GM18519 (cell line): ENCODE measurements around the gene MYMK.

Source experiments
- ATAC-seq: cut with Tn5 transposase; IDR thresholded peaks from one replicate; pipeline ENCODE4 v1.9.1; 2021; ENCODE audit warnings: mild to moderate bottlenecking, moderate library complexity; ENCODE audit not compliant: unreplicated experiment, low FRiP score

MYMK gene

DNA sequence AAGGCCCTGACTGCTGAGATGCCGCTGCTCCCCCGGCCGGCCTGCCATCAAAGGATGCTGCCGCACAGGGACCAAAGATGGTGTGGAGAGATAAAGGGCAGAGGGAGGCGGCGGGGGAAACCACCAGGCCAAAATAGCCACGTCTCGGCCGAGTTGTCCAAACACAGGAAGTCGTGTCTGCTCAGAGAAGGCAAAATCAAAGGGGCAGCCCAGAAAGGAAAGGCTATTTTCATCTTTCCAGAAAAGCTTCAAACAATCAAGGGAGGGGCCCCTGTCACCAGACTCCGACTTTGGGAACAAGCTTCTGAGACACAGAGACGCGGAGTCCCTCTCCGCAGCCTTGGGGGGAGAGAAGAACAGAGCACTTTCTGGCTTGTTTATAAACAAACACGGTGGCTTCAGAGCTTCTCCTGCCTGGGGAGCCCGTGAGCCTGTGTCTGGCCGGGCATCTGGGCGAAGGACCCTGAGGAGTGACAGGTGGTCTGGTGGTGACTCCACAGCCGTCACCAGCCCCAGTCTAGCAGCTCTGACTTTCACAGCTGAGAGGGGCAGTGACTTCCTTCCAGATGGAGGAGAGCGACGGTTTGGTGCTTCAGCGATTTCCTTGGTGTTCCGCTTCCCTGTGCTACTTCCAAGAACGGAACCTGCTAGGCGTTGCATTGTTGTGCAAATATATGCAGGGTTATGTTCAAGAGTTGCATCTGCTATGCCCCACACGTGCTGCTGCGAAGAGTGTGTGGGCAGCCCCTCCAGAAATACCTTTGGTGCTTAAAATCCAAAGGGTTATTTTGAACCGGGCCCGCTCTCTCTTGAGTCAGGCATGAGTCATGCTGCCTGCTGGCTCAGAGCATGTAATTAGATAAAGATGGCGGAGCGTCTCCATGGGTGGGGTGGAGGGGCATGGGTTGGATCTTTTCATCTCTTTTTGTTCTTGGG, 33.7 kb upstream of the MYMK start:
- no peak for ATAC-seq

DNA sequence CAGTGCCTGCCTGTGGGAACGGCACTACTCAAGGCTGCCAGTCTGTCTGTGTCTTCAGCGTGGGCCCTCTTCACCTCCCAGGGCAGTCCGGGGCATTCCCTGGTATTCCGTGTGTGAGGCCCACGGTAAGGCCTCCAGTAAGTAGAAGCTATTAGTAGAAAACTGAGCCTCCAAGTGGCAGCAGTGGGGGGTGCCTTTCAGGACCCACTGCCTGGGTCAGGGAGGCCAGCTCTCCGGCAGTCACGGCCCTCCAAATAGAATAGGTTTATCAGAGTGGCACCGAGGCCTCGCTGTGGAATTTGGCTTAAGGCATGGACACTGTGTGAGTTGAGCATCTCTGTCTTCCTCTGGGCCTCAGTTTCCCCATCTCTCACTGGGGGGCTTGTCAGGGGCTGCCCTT, 32.8 kb upstream of the MYMK start:
- ATAC-seq: no peak

DNA sequence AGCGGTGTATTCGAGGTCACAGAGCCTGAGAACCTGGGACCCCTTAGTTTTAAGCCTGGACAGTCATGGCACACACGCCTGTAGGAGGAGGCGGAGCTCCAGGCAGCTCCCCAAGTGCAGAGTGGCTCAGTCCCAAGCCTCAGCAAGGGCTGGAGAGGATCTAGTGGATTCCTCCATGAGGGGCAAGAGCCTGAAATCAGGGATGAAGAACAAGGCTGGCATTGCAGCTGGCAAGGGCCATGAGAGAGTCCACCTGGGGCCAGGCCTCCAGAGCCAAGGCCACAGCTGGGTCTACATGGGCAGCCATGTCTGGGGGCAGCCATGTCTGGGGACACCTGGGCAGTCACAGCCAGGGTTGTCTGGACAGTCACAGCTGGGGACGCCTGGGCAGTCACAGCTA, 31.6 kb upstream of the MYMK start:
- ATAC-seq: no peak

DNA sequence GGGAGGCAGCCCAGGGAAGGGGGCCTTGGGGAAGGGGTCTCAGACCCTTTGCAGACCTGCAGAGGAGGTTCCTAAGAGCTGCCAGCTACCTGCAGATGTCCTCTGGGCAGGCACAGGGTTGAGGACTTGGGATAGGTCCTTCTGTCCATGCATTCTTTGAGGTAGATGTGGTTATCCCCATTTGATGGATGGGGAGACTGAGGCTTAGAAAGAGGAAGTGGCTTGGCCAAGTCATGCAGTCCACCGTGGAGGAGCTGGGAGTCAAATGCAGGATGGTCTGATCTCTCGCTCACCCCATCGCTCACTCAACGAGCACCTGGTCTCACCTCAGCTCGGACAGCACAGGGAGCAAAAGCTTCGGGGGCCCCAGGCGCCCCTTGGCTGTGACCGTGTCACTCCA, 30.0 kb upstream of the MYMK start:
- ATAC-seq: no peak

DNA sequence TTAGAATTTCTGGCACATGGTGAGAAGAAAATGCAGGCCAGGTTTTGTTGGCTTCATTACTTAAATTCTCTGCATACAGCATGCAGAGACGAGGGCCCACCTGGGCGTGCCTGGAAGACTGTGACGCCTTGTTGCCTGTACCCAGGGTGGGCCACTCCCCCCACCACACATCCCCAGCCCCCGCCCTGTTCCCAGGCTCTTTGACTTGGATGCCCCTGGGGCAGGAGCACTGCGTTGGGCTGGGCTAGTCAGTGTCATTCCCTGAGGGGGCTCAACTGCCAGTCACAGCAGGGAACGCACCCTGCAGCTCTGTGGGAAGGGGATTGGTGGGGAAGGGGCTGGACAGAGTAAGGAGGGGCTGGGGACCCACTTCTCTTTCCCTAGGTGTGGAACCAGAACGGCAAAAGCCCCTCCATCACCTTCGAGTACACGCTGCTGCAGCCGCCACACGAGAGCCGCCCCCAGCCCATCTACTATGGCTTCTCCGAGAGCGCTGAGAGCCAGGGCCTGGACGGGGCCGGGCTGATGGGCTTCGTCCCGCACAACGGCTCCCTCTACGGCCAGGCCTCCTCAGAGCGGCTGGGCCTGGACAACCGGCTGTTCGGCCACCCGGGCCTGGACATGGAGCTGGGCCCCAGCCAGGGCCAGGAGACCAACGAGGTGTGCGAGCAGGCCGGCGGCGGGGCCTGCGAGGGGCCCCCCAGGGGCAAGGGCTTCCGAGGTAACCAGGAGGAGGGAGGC, 29.4 kb upstream of the MYMK start:
- ATAC-seq: no peak

DNA sequence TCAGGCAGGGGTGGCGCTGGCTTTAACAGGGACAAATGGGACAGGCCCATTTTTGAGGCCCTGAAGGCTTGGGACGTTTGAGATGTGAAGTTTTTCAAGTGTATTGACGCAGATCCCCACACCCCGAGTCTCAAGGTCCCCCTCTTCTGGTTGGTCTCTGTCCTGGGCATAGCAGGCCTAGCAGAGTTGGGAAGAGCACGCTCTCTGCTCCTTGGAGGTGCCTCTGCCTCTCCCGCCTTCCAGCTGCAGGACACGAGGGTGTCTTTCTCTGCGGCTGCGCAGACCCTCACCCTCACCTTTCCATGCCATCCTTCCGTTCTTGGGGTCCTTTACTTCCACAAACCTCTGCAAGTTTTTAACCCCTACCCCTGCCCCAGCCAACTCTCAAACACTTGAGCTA, 28.4 kb upstream of the MYMK start:
- no peak for ATAC-seq

DNA sequence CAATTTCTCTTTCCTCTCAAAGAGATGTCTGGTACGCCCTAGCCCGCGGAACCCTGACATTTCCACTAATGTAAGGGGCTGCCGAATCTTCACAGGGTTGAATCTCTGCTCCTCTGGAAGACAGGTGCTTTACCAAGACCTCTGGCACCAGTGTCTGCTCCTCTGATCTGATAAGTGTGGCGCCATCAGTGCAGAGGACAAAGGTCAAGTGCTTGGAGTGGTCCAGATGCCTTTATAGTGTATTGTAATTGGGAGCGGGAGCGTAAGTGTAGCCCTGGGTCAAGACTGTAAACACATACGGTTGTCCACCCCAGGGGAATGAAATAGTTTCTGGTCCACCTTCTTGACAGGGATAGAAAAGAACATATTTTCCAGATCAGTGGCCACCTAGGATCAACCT, 27.5 kb upstream of the MYMK start:
- no peak for ATAC-seq

DNA sequence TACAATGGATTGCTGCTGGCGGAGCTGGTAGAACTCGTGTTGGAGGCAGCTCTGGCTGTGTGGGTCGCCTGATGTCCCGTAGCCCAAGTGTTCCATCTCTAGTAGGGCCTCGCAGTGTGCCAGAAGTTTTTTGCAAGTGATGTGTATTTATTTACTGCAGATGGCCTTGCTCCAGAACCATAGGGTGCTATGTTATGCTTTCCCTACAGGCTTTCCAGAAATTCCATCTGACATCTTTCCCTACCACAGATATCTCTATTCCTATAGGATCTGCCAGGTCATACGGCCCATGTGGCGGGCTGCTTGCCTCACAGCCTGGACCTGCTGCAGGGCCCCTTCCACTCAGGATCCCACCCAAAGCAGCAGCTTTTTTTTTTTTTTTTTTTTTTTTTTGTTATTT, 26.7 kb upstream of the MYMK start:
- no peak for ATAC-seq

DNA sequence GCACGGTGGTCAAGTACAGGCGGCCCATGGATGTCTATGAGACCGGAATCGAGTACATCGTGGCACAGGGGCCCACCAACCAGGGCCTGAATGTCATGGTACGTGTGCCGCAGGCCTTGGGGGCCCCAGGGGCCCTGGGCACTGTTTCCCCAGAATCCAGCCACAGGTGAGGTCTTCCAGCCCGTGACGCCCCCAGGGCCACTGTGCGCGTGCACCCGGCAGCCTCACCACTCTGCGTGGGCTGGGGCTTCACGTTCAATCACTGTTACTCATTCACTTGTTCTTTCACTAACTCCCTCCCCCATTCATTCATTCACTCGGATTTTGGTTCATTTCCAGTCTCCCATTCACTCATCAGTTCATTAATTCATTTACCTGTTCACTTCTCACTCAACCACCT, 22.4 kb upstream of the MYMK start:
- no peak for ATAC-seq

DNA sequence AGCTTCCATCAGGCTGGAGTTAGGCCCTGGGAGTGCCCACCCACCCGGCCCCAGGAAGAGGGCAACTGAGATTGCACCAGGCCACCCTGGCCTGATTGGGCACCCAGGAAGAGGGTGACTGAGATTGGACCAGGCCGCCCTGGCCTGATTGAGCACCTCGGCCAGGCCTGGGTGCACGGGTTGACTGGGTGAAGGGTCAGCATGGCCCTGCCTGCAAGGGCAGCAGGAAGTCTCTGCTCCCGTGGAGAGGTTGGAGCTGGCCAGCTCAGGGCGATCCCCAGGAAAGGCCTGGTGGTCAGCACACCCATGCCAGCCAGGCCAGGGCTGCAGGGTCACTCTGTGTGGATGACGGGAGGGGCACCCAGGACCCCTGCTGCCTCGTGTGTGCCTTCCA, 21.5 kb upstream of the MYMK start:
- no peak for ATAC-seq

DNA sequence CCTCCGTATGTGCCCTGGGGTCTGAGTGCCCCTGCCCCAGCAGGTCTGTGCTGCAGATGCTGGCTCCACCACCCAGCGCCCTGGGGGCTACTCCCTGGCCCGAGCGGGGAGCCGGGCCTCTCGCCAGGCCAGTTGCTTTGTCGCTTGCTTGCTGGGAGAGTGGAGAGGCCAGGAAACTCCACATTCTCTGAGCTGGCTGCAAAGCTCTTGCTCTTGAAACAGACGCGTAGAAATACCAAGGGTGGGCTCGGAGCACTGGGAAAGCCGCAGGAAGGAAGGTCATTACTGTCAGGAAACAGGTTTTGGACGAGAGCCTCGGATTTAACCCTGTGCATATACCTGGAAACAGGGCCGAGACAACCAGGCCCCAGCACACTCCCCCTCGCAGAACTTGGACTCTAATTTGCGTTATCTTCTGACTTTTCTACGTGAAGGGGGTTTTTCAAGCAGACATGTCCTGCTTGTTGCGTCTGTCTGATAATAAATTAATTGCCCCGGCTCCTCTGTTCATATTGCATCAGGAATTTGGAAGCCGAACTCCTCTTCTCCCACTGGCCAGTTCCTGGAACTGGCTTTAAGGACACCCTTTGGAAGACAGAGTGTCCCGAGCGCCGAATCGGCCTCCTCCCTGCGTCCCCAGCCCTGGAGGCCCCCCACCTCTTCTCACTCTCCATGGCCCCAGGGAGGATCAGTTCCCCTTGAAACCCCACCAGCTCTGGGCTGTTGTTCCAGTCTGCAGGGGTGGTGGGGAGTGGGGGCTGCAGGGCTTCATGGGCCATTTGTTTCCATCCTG, 20.9 kb upstream of the MYMK start:
- ATAC-seq: no peak

DNA sequence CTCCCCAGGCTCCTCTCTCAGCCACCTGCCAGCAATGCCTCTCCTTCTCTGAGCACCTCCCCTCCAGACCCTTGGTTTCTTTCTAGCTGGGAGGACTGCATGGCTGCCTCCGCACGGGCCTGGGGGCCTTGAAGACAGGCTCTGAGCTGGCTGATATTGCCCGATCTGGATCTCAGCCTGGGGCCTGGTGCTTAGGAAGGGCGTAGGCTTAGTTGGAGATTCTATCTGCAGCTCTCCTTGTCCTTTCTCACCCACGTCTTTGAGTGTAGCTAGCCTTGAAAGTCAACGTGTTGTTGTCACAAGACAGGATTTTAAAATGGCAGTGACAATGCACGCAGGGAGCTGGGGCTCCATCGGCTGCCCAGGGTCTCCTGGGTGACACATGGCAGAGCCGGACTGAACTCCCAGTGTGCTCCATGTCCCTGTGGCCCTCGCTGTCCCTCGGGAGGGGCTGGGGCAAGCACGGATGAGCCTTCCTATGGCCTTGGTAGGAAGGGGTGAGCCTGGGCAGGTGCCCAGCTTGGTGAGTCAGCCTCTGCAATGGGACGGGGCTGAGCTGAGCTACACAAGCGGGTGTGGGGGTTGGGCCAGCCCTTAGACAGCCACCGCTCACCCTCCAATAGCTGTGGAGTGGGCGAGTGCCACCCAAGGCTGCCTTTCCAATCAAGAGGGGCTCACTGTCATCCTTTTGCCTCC, 19.2 kb upstream of the MYMK start:
- no peak for ATAC-seq

DNA sequence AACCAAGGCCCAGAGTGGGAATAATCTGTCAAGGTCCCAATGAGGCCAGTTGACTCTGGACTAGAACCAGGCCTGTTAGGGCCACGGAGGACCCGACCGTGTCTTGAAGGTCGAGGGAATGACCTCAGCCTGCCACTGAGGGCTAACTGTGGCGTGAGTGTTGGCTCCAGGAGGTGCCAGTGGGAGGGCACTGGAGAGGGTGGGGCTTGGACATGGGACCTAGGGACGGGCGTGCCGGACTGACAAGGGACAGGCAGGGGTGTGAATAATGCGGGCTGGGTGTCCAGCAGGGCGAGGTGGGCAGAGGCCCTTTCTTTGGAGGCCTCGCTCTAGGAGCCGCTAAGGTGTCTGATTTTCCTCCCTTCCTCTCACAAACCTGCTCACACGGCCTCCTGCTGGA, 17.2 kb upstream of the MYMK start:
- no peak for ATAC-seq

DNA sequence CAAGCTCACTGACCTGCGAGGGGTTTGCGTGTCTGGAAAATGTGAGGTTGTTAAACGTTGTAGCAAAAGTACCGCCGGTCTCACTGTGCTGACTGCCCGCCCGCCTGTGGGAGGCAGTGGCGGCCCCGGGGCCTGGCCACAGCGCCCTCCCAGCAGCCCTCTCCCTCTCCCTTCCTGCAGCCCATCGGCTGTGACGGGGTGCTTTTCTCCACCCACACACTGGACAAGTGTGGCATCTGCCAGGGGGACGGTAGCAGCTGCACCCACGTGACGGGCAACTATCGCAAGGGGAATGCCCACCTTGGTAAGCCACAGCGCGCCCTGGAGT, 15.9 kb upstream of the MYMK start:
- ATAC-seq: no peak

DNA sequence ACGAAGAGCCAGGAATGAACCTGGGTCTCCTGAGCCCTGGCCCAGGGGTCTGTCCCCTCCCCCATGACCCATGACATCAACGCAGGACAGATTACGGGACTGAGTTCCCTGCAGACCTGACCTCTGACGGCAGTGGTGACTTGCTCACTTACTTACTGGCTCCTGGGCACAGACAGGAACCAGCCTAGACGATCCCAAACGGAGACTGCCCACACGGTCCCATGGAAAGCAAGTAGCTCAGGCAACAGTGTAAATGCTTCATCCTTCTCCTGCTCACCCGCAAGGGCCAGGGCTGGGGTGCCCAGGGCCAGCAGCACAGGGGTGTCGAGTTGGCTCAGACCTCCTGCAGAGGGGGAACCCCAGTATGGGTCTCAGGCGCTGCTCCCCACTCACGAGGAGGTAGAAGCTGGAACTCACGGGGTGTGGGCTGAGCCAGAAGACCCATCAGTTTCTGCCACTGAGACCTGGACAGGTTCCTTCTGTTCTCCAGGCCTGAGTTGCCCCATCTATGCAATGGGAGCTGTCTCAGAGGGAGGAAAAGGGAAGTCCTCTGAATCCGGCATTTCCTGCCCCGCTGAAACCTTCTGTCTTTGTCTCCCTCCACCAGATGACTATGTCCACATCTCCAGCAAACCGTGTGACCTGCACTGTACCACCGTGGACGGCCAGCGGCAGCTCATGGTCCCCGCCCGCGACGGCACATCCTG, 15.4 kb upstream of the MYMK start:
- ATAC-seq: no peak

DNA sequence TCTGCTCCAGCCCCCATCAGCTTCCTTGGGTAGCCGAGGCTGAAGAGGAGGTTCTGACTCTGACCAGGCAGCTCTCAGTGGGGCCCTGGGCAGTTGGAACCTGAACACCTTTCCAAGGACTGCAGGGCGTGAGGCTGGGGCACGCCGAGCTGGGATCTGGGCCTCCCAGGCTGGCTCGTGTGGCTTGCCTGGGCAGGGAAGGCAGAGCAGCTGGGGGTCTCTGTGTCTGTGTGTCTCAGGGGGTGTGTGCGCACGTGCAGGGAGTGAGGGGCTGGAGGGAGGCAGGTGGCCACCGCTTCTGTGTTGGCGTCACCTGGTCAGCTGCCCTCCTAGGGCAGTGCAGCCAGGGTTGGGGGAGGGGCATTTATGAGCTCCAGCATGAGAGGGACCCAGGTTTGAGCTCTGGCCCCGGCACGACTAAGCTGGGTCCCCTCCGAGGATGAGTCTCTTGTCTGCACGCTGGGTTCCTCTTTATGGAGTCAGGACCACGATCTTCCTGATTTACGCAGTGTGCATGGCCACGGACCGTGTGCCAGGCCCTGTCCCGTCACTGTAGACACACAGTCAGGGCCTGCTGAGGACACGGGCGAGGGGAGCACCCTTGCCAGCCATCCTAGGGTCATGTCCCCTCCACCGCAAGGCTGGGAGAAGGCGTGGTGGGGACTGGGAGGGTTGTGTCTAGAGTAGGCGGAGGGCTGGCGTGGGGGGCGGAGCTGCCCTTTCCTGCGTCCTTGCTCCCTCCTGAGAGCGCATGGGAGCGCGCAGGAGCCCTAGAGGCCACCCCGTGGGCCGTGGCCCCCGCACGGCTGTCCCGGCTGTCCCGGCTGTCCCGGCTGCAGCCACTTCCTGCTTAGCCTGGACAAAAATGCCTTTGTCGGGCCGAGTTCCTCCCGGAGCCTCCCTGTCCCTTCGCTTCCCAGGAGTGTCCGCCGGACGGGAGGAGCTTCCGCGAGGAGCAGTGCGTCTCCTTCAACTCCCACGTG, 14.4 kb upstream of the MYMK start:
- ATAC-seq: no peak

DNA sequence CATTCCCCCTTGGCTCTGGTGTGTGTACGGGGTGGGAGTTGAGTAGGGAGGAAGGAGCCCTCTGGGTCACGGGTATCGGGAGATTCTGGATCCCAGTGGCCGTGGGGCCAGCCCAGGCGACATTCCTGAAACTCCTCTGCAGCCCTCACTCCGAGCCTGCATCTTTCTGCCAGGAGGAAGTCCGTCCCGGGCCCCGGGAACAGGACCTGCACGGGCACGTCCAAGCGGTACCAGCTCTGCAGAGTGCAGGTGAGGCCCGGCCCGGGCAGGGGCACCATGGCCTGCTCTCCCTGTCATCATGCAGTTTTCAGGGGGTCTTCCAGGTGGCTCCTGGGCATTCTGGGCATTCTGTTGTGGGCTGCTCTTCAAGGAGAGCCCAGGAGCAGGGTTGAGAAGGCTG, 13.4 kb upstream of the MYMK start:
- no peak for ATAC-seq

DNA sequence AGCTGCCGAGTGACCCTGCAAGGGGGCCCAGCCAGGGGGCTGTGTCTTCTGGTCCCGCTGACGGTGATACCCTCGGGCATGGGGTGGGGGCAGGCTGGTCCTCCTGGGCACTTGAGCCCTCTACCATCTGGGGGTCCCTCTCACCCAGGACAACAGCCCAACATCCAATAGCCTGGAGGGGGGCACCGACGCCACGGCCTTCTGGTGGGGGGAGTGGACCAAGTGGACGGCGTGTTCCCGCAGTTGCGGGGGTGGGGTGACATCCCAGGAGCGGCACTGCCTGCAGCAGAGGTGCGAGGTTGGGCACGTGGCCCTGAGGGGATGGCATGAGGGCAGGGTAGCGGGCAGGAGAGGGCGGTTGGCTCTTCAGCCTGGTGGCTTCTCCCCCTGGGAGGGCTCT, 12.5 kb upstream of the MYMK start:
- no peak for ATAC-seq

DNA sequence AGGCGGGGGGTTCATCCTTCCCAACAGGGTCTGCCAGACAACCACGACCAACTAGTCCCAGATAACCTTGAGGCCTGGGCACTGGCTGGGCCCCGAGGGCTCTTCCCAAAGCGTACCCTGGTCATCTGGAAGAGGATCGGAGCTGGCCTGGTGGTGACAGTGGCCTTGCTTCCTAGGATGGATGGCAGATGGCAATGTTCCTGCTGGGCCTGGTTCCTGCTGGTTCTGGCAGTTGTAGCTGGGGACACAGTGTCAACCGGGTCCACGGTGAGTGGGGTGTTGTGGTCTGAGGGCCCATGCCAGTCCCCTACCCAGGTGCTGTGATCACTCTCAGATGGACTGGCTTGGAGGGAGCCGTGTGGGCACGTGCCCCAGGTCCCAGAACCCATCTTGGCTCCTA, 11.8 kb upstream of the MYMK start:
- ATAC-seq: no peak
